ENCODE data around the gene TPRX2.

DNA sequence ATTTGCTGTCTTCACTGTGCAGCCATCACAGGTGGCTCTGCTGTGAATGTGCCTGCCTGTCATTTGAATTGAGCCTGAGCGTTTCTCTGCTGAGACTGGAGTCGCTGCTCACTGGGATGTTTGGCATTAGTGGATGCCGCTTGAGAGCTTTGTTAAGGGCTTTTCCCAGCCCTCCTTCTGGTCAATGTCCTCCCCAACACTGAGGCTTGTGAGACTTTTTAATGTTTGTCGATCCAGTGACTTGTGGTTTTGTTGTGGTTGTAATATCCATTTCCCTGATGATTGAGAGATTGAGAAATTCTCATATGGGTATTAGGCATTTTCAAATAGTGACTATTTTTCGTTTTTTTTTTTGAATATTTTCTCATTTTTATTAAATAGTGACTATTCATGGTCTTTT lies 2.6 kb downstream of the TPRX2 start:
- TF ChIP-seq BRCA1 (CRISPR knock-in tag; IDR thresholded peaks at IDR 0.05) (no peak), ARID2 (CRISPR knock-in tag; IDR thresholded peaks at IDR 0.05; ENCODE audit: borderline replicate concordance) (no peak)
